ENCODE results near the gene CLDN14.

The CLDN14 gene, protein sequence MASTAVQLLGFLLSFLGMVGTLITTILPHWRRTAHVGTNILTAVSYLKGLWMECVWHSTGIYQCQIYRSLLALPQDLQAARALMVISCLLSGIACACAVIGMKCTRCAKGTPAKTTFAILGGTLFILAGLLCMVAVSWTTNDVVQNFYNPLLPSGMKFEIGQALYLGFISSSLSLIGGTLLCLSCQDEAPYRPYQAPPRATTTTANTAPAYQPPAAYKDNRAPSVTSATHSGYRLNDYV
- total RNA-seq: 0 to 0.26 (median 0) reads per million in 9 experiments

DNA sequence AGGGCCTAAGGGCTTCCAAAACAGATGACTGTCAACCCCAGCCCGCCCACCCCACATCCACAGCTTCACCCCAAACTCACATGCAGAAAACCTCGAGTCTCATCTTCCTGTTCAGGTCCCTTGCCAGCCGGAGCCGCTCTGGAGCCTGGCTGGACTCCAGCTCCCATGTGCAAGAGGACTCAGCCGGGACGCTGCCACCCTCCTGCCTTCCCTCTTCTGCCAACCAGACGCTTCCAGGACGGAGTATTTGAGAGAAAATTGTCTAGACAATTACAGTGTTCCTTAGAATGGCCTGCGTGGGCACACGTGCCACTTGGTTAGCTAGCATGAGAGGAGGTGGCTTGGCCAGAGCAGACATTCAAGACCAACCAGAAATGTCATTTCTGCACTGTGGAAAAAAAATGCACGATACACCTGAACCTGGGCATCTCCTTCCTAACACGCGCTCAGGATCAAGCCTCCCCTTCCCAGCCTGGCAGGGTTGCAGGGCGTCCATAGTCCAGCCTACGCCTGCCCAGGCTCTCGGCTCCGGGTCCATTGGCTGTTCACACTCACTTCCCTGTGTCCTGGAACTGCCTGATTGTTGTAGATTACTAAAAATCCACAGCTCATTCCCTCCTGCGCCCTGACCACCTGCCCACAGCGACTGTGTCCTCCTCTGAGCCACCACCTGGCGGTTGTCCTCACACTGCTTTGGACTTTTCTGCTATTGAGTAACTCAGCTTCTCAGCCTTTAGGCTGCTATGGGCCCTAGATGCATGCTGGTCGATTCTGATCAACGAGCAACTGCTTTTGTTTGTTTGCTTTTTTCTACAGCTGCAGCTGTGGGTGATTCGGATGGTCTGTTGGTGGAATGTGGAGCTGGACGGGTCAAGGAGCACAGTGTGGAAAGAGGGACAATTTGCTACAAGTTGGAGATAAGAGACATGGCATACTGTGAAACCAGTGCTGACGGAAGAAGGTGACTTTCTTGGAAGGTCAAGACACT is at the start of gene CLDN14:
TSS of gene CLDN14 (minus strand) at position 708 of the 988 bp plus-strand sequence. CDS start 18,427 bp downstream, outside the sequence.
- no peak within 1 kb of the TSS for H3K4me3 Mint-ChIP-seq
- H3K4me1 Mint-ChIP-seq (ENCODE audit: low read depth in 2 of 2): peaks cover 0 to 2% of the 10 kb centered on the region in 2 donors
- H3K9me3 Mint-ChIP-seq: no peaks in the 10 kb centered on the region
- no peak for DNase-seq
- H3K27ac Mint-ChIP-seq: no peak within 1 kb of the TSS
- peaks cover 12 to 44% of the 10 kb centered on the region in 2 donors for H3K27me3 Mint-ChIP-seq
- no peak for ATAC-seq (replicated peaks)
- H3K36me3 Mint-ChIP-seq (ENCODE audit: insufficient read depth): no peaks in the 10 kb centered on the region

- Mint-ChIP-seq H3K27me3 (peaks cover 35 to 70% of the 10 kb centered on the region in 2 donors), H3K4me1 (ENCODE audit: low read depth in 2 of 2) (no peaks in the 10 kb centered on the region), H3K36me3 (ENCODE audit: insufficient read depth) (no peaks in the 10 kb centered on the region), H3K27ac (no peak overlapping the region), H3K4me3 (no peak overlapping the region), H3K9me3 (no peaks in the 10 kb centered on the region)
- ATAC-seq (replicated peaks) (no peak), DNase-seq (no peak)
These were observed 48.8 kb upstream of the CLDN14 start for GRCh38 chr21:36528716-36529115.

DNA sequence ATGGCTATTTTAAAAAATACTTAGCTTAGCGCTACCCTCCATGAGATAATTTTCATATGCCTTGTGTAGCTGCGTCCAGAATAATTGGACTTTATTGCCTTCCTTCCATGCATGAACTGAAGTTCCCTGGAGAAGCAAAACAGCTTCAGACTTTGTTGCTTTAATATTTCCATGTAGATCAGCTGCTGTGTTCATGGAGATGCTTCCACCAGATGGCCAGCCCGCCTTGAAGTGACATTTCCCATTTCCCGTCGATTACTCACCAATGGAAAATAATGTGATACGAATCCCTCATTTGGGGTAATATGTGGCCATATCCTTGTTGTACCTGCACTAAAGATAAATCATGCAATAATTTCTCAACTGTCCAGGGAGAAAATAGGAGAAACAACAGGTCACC is 47.4 kb upstream of the CLDN14 start:
- no peaks in the 10 kb centered on the region for H3K4me1 Mint-ChIP-seq (ENCODE audit: low read depth in 2 of 2)
- H3K27me3 Mint-ChIP-seq: peaks cover 30 to 73% of the 10 kb centered on the region in 2 donors
- no peak for ATAC-seq (replicated peaks)
- no peaks in the 10 kb centered on the region for H3K9me3 Mint-ChIP-seq
- no peak overlapping the region for H3K27ac Mint-ChIP-seq
- no peak overlapping the region for H3K4me3 Mint-ChIP-seq
- no peaks in the 10 kb centered on the region for H3K36me3 Mint-ChIP-seq (ENCODE audit: insufficient read depth)
- no peak for DNase-seq

DNA sequence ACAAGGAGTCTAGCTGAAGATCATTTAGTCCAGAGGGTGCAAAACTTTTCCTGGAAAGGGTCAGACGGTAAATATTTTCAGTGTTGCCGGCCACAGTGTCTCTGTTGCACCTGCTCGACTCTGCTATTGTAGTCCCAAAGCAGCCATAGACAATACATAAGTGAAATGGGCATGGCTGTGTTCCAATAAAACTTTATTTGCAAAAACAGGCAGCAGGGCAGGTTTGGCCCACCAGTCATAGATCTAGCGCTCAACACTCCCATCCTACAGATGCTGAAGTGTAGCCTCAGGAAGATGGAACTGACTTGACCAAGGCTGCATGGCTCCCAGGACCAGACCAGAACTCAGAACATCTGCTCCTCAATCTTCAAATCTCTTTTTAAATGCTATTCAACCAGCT is 46.2 kb upstream of the CLDN14 start:
- Mint-ChIP-seq H3K27me3 (peaks cover 30 to 80% of the 10 kb centered on the region in 2 donors), H3K36me3 (ENCODE audit: insufficient read depth) (no peaks in the 10 kb centered on the region), H3K4me1 (ENCODE audit: low read depth in 2 of 2) (no peaks in the 10 kb centered on the region), H3K27ac (no peak overlapping the region), H3K4me3 (no peak overlapping the region), H3K9me3 (no peaks in the 10 kb centered on the region)
- ATAC-seq (replicated peaks): no peak
- DNase-seq: no peak

DNA sequence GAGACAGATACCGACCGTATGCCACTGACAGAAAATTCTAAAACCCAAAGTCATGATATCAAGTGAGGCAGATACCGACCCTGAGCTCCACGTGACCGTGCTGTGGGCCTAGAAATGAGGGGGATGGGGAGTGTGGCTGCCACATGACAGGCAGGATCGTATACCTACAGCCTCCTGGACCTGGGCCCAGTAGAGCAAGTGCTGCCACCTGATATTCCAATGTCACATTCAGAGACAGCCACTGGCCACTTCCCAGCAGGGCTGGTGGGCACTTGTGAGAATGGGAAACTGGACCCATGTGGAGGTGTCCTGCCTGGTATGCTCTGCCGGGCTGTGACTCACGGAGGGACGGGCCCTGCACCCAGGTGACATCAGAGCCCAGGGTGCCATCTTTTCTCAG is 44.6 kb upstream of the CLDN14 start:
- H3K4me3 Mint-ChIP-seq: no peak overlapping the region
- peaks cover 22 to 82% of the 10 kb centered on the region in 2 donors for H3K27me3 Mint-ChIP-seq
- H3K36me3 Mint-ChIP-seq (ENCODE audit: insufficient read depth): no peaks in the 10 kb centered on the region

GRCh38 chr21:36522219-36522808 is 42.4 kb upstream of the CLDN14 start:
- H3K4me1 Mint-ChIP-seq (ENCODE audit: low read depth in 2 of 2): no peaks in the 10 kb centered on the region
- ATAC-seq (replicated peaks): no peak
- no peak overlapping the region for H3K4me3 Mint-ChIP-seq
- no peaks in the 10 kb centered on the region for H3K9me3 Mint-ChIP-seq
- no peaks in the 10 kb centered on the region for H3K36me3 Mint-ChIP-seq (ENCODE audit: insufficient read depth)
- no peak for DNase-seq
- H3K27me3 Mint-ChIP-seq: peaks cover 6 to 78% of the 10 kb centered on the region in 2 donors
- H3K27ac Mint-ChIP-seq: no peak overlapping the region

More for the DNA sequence above, 44.6 kb upstream of the CLDN14 start:
- no peaks in the 10 kb centered on the region for H3K4me1 Mint-ChIP-seq (ENCODE audit: low read depth in 2 of 2)
- ATAC-seq (replicated peaks): no peak
- no peaks in the 10 kb centered on the region for H3K9me3 Mint-ChIP-seq
- DNase-seq: no peak
- no peak overlapping the region for H3K27ac Mint-ChIP-seq

DNA sequence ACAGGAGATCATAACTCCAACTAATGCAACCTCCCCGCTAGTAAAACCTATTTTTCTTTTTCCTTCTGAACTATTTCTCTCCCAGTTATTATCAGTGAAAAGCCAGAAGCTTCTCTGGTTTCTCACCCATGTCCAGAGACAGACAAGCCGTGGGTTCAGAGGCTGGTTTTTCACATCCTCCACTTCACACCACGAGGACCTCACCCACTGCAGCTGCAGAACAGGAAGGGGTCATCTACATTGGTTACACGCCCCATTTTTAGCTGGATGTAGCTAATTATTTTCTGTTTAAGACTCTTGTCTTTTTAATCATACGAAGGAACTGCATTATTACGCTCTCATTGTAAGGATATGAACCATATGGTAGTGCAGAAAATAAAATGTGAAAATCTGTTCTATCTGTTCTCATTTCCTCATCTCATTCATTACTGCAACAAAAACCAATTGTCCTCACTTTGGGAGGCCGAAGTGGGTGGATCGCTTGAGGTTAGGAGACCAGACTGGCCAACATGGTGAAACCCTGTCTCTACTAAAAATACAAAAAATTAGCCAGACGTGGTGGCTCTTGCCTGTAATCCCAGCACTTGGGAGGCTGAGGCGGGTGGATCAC is 39.1 kb upstream of the CLDN14 start:
- H3K27me3 Mint-ChIP-seq: peaks cover 19 to 70% of the 10 kb centered on the region in 2 donors
- H3K4me1 Mint-ChIP-seq (ENCODE audit: low read depth in 2 of 2): no peaks in the 10 kb centered on the region
- no peak overlapping the region for H3K4me3 Mint-ChIP-seq
- no peak for DNase-seq
- H3K27ac Mint-ChIP-seq: no peak overlapping the region
- H3K36me3 Mint-ChIP-seq (ENCODE audit: insufficient read depth): peaks cover 2% of the 10 kb centered on the region
- ATAC-seq (replicated peaks): no peak
- H3K9me3 Mint-ChIP-seq: no peaks in the 10 kb centered on the region

DNA sequence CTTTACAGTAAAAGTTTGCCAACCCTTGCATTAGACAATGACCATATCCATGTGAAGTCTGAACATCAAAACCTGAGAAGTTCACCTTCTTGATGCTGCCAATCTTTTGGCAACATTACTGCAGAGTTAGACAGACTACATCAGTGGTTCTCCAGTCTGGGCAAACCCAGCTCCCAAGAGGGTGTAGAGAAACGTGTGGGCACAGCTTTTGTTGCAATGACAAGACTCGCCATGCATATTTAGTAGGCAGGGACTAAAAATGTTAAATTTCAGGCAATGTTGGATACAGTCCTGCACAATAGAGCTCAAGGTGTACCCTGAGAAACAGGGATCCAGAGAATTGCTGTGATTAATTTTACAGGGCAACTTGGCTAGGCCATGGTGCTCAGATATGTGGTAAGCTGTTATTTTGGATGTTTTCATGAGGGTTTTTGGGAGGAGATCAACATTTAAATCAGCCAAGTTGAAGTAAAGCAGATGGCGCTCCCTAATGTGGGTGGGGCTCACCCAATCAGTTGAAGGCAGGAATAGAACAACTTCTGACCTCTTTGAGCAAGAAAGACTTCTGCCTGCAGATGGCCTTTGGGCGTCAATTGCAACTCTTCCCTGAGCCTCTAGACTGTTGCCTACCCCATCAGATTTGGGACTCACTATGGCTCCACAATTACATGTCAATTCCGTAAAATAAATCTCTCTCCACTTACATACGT is 37.6 kb upstream of the CLDN14 start:
- no peaks in the 10 kb centered on the region for H3K9me3 Mint-ChIP-seq
- no peak overlapping the region for H3K27ac Mint-ChIP-seq
- no peak overlapping the region for H3K4me3 Mint-ChIP-seq
- peaks cover 0 to under 1% of the 10 kb centered on the region in 2 donors for H3K4me1 Mint-ChIP-seq (ENCODE audit: low read depth in 2 of 2)
- DNase-seq (no peak), ATAC-seq (replicated peaks) (no peak)
- peaks cover 2% of the 10 kb centered on the region for H3K36me3 Mint-ChIP-seq (ENCODE audit: insufficient read depth)
- H3K27me3 Mint-ChIP-seq: peaks cover 21 to 69% of the 10 kb centered on the region in 2 donors

- Mint-ChIP-seq H3K4me1 (ENCODE audit: low read depth in 2 of 2) (peaks cover 0 to 6% of the 10 kb centered on the region in 2 donors), H3K4me3 (no peak overlapping the region), H3K27me3 (peaks cover 31 to 71% of the 10 kb centered on the region in 2 donors), H3K36me3 (ENCODE audit: insufficient read depth) (peaks cover 2% of the 10 kb centered on the region), H3K27ac (no peak overlapping the region), H3K9me3 (no peaks in the 10 kb centered on the region)
- DNase-seq (no peak), ATAC-seq (replicated peaks) (no peak)
These were observed 36.4 kb upstream of the CLDN14 start for GRCh38 chr21:36516281-36516680.

DNA sequence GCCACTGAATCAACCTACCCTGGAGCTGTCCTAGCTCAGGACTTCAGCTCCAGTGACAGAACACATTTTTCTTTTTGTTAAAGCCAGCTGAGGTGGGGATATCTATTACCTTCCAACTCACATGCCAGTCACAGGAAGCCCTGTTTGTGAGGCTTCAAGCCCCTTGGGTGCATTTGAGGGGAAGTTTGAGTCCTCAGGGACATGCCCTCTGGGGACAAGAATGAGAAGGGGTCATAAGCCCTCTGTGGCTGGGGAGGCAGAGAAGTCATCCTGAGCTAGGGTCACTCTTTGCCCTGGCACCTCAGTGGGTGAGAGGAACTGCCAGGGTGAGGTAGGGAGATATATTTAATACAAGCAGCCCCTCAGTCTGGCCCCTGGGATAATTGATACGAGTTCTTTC is 33.5 kb upstream of the CLDN14 start:
- Mint-ChIP-seq H3K27ac (no peak overlapping the region), H3K36me3 (ENCODE audit: insufficient read depth) (peaks cover 2% of the 10 kb centered on the region), H3K4me3 (no peak overlapping the region), H3K27me3 (peaks cover 42 to 55% of the 10 kb centered on the region in 2 donors), H3K4me1 (ENCODE audit: low read depth in 2 of 2) (peaks cover 0 to 6% of the 10 kb centered on the region in 2 donors), H3K9me3 (no peaks in the 10 kb centered on the region)
- DNase-seq: no peak
- no peak for ATAC-seq (replicated peaks)

DNA sequence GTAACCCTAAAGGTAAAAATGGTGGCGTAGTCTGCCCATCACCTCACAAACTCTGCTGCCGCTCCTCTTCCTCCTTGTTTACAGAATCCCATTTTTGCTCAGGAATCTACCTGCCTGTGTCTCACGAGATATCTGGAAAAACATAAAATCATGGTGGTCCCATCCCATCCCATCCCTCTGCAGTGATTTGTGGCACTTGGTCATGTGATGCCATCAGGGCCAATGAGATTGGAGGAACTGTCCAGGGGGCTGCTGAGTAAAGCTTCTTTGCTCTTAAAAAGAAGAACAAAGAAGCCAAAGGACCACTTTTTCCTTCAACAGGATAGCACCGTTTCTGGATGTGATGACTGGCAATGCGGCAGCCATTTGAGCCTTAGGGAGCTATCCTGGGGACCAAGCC is 33.0 kb upstream of the CLDN14 start:
- Mint-ChIP-seq H3K9me3 (no peaks in the 10 kb centered on the region), H3K27me3 (peaks cover 46 to 55% of the 10 kb centered on the region in 2 donors), H3K27ac (no peak overlapping the region), H3K36me3 (ENCODE audit: insufficient read depth) (peaks cover 2% of the 10 kb centered on the region), H3K4me1 (ENCODE audit: low read depth in 2 of 2) (peaks cover 0 to 6% of the 10 kb centered on the region in 2 donors), H3K4me3 (no peak overlapping the region)
- no peak for ATAC-seq (replicated peaks)
- no peak for DNase-seq

- no peaks in the 10 kb centered on the region for H3K9me3 Mint-ChIP-seq
- H3K27ac Mint-ChIP-seq: no peak overlapping the region
- no peak for DNase-seq
- no peak for ATAC-seq (replicated peaks)
- H3K4me1 Mint-ChIP-seq (ENCODE audit: low read depth in 2 of 2): peaks cover 0 to 6% of the 10 kb centered on the region in 2 donors
- peaks cover 56 to 60% of the 10 kb centered on the region in 2 donors for H3K27me3 Mint-ChIP-seq
- H3K4me3 Mint-ChIP-seq: no peak overlapping the region
- peaks cover 2% of the 10 kb centered on the region for H3K36me3 Mint-ChIP-seq (ENCODE audit: insufficient read depth)
These were observed 31.7 kb upstream of the CLDN14 start for GRCh38 chr21:36511484-36512220.
